Fibroblast of pulmonary artery (primary cell): ENCODE measurements around the gene MYL2.

Source experiments
- DNase-seq: peaks from one replicate; pipeline ENCODE4 v3.0.0-alpha.2; 2010; ENCODE audit warnings: low read depth
- H3K4me3 ChIP-seq: replicated peaks from 2 replicates; pipeline ENCODE4 v1.5.1; 2011; ENCODE audit warnings: low read depth, mild to moderate bottlenecking, control low read depth, low read length, moderate library complexity
- TF ChIP-seq, protein P1 (sequence below): IDR thresholded peaks from 2 replicates; pipeline ENCODE4 v1.5.1; 2011; ENCODE audit warnings: mild to moderate bottlenecking, control low read depth, low read length, inconsistent platforms; ENCODE audit errors: missing control alignments

The MYL2 gene

DNA sequence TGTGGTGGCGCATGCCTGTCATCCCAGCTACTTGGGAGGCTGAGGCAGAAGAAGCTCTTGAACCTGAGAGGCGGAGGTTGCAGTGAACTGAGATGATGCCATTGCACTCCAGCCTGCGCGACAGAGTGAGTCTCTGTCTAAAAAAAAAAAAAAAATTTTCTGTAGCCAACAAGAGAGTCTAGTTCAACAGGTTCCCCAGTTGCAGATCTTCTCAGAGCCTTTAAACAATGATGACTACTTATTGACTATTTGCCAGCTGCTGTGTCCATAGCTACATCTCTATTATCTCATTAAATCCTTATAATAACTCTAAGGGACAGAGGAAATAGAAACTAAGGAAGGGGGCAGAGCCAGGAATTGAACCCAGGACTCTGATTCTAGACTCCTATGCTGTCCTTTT, 15.2 kb upstream of the MYL2 start:
- TF ChIP-seq, protein P1, sequence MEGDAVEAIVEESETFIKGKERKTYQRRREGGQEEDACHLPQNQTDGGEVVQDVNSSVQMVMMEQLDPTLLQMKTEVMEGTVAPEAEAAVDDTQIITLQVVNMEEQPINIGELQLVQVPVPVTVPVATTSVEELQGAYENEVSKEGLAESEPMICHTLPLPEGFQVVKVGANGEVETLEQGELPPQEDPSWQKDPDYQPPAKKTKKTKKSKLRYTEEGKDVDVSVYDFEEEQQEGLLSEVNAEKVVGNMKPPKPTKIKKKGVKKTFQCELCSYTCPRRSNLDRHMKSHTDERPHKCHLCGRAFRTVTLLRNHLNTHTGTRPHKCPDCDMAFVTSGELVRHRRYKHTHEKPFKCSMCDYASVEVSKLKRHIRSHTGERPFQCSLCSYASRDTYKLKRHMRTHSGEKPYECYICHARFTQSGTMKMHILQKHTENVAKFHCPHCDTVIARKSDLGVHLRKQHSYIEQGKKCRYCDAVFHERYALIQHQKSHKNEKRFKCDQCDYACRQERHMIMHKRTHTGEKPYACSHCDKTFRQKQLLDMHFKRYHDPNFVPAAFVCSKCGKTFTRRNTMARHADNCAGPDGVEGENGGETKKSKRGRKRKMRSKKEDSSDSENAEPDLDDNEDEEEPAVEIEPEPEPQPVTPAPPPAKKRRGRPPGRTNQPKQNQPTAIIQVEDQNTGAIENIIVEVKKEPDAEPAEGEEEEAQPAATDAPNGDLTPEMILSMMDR: no peak
- no peak for DNase-seq
- no peak overlapping the region for H3K4me3 ChIP-seq

DNA sequence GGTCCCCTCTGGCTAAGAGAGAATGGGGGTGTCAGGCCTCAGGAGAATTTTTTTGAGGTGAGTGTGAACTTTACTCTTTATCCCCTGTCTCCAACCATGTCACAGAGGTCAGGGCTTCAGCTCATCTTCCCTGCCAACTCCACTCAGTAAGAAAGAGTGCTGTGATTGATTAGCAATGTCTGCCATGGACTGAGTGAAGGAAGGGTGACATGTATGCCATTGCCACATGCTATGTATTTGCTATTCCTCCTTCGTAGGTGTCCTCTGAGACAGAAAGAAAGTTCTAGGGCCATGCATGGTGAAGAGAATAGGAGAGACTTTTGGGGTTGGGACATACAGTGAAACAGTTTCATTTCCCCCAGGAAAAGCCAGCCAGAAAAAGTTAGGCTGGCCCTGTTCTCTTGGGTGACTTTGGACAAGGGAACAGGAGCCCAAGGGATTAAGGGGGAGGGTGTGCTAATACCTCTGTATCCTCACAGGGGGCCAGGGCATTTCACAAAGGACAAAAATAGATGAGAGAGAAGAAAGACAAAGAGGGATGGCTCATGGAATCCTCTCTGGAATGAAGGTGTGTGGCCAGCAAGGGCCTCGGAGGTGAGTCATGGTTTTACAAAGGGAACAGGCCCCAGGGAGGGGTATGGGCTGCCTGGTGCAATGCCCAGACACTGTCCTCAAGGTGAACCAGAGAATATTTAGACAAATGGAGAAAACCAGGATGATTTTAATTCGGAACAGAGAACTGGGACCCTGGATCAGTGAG, 13.9 kb upstream of the MYL2 start:
- DNase-seq: peak; percentile 10
- H3K4me3 ChIP-seq: no peak overlapping the region
- TF ChIP-seq, protein P1: no peak

DNA sequence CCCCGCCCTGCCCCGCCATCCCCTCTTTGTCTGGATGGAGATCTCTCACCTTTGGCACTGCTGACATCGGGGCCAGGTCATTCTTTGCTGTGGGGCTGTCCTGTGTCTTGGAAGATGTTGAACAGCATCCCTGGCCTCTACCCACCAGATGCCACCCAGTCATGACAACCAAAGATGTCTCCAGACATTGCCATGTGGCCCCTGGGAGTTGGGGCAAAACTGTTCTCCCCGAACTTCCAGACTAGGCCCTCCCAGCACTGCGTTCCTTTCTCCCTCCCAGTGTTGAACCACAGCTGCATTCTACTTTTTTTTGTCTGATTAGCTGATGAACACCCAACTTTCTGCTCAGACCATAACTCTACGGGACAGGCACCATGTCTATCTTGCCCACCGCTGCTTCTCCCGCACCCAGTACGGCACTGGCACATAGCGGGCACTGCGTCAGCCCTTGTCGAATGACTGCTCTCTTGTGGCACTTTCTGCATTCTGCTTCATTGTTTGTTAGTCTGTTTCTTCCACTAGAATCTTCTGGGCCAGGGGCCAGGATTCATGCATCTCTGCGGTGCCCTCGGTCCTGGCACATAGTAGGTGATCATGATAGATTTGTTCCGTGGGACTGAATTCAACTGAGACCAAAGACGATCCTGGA, 13.1 kb upstream of the MYL2 start:
- H3K4me3 ChIP-seq: no peak overlapping the region
- no peak for DNase-seq
- TF ChIP-seq, protein P1: no peak

DNA sequence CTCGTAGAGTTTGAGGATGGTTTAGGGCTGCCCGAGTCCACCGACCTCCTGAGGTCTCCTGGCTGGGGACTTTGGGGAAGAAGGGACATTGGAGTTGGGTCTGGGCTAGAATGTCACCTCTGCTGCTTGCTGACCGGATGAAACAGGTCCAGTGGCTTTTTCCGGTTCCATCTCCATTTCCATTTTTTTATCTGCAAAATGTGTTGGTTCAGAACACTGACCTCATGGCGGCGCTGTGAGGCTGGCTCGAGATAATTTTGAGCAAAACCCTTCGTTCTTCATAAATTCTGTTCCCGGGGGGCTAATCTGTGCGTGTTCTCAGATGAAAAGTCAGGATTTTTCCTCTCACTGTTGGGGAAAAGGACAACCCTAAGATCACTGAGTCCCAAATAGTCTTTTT, 11.7 kb upstream of the MYL2 start:
- peak; percentile 13 for DNase-seq
- H3K4me3 ChIP-seq: no peak overlapping the region
- TF ChIP-seq, protein P1: peak; percentile 54

DNA sequence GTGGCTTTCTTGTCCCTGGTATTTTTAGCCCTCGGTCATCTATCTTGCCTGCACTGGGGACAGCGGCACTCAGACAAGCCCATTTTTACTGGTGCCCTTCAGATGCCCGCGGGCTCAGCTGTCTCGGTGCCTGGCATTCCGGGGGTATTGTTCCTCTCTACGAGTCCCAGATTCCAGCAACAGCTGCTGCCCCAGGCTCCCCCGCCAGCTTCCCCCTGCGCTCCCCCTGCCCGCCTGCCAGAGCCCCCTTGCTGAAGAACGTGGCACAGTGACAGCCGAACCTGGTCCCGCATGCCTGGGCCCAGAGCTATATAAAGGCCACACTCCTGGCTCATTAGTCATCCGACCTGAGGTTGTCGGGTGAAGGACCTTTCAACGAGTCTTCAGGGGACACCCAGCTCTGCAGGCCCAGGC, 10.9 kb upstream of the MYL2 start:
- no peak for DNase-seq
- no peak overlapping the region for H3K4me3 ChIP-seq
- TF ChIP-seq, protein P1: no peak

DNA sequence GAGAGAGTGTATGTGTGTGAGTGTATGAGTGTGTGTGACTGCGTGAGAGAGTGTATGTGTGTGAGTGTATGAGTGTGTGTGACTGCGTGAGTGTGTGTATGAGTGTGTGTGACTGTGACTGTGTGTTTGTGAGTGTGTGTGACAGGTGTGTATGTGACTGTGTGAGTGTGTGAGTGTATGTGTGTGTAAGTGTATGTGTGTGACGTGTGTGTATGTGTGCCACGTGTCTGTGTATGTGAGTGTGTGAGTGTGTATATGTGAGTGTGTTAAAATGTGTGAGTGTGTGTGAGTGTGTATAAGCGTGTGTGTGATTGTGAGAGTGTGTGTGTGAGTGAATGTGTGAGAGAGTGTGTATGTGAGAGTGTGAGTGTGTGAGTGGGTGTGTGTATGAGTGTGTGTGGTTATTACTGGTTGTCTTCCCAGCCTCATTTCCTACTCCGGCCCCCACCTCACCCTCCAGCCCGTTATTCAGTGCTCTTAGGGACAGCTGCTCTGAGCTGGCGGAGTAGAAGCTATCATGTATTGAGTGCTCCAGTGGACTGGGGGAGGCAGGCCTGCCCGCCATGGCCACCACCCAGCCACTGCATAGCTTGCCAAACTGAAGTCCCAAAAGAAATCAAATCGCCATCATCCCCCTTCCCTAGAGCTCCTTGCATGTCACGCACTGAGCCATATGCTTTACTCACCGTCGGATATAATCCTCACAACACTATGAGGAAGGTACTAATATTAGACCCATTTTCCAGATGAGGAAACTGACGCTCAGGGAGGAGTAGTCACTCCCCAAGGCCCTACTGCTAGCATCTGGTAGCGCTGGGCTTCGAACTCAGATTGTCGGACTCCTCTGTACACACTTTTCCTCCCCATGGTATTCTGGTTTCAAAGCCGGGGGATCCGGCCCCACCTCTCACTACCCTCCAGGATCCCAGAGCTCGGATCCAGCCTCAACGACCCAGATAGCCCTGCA, 10.3 kb upstream of the MYL2 start:
- DNase-seq: no peak
- no peak overlapping the region for H3K4me3 ChIP-seq
- TF ChIP-seq, protein P1: no peak
